ENCODE results near the gene PRKG1. TPM values are rescaled to one million over a fixed set of nuclear protein-coding genes. Genes with fewer than 3 reads are reported as not detected.

The PRKG1 gene
- total RNA-seq, 2 donors from 2014 or later: 1.3 to 2.7 TPM

DNA sequence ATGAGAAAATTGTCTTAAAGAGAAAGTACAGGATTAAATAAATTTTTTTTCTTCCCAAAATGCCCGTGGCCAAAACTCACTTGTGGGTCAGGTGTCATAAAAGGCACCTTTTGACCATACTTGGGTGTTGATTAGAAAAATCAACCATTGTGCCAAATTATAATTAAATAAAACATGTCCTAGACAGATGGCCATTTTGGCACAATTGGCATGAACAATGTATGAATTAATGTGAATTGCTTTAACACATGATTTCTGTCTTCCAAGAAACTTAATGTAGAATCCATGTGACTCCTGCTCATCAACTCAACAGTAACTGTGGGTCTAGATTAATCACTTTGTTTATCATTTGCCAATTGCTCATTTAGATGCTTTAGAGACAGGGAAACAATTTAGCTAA, 561.1 kb downstream of the PRKG1 start:
- no peaks in the 10 kb centered on the region for H3K27me3 Mint-ChIP-seq (ENCODE audit: insufficient read depth)
- no peaks in the 10 kb centered on the region for H3K9me3 Mint-ChIP-seq
- no peaks in the 10 kb centered on the region for H3K4me1 ChIP-seq (ENCODE audit: control insufficient read depth, insufficient read depth, low read length)
- no peak overlapping the region for H3K27ac Mint-ChIP-seq
- no peaks in the 10 kb centered on the region for H3K36me3 Mint-ChIP-seq (ENCODE audit: low read depth)
- TF ChIP-seq, protein P1, sequence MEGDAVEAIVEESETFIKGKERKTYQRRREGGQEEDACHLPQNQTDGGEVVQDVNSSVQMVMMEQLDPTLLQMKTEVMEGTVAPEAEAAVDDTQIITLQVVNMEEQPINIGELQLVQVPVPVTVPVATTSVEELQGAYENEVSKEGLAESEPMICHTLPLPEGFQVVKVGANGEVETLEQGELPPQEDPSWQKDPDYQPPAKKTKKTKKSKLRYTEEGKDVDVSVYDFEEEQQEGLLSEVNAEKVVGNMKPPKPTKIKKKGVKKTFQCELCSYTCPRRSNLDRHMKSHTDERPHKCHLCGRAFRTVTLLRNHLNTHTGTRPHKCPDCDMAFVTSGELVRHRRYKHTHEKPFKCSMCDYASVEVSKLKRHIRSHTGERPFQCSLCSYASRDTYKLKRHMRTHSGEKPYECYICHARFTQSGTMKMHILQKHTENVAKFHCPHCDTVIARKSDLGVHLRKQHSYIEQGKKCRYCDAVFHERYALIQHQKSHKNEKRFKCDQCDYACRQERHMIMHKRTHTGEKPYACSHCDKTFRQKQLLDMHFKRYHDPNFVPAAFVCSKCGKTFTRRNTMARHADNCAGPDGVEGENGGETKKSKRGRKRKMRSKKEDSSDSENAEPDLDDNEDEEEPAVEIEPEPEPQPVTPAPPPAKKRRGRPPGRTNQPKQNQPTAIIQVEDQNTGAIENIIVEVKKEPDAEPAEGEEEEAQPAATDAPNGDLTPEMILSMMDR (conservative IDR thresholded peaks at IDR 0.05): no peak
- H3K4me1 Mint-ChIP-seq: no peaks in the 10 kb centered on the region
- no peak overlapping the region for H3K27ac ChIP-seq (ENCODE audit: low read depth, low read length)
- no peaks in the 10 kb centered on the region for H3K27me3 ChIP-seq (ENCODE audit: control insufficient read depth, insufficient read depth, low read length, poor library complexity, severe bottlenecking)
- no peak overlapping the region for H3K4me3 ChIP-seq (ENCODE audit: low read length)
- 100% methylated on average over 1 of the region's 1 CpG; no CpG with 5 or more reads in 1 of the 2 experiments for WGBS, 2 experiments (ENCODE audit: insufficient coverage in 1 of 2, insufficient read length in 1 of 2)
- H3K9me3 ChIP-seq (ENCODE audit: control insufficient read depth, low read length): no peaks in the 10 kb centered on the region
- H3K9ac ChIP-seq (ENCODE audit: extremely low read depth, low read length, poor library complexity, severe bottlenecking): no peak overlapping the region
- no peaks in the 10 kb centered on the region for H3K36me3 ChIP-seq (ENCODE audit: control insufficient read depth, insufficient read depth, low read length)
- no peak for DNase-seq
- H3K4me3 Mint-ChIP-seq: no peak overlapping the region

DNA sequence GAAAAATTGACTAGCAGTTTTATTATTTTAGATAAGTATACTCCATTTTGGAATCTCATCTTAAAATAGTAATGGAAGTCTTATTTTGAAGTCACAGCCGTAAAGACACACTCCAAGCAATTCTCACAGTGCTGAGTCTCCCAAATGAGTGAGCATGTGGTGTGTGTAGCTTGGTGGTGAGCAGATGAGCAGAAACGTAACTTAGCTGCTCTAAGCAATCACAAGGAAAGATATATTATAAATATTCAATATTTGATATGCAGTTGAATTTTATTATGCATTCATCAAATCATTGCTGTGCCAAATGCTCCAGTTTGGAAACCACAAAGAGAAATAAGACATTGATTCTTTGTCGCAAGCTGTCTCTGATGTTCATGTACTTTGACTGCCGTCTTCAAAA, 563.9 kb downstream of the PRKG1 start:
- H3K36me3 ChIP-seq (ENCODE audit: control insufficient read depth, insufficient read depth, low read length): no peaks in the 10 kb centered on the region
- H3K27ac Mint-ChIP-seq: no peak overlapping the region
- TF ChIP-seq, protein P1 (conservative IDR thresholded peaks at IDR 0.05): no peak
- 98% methylated on average over 3 of the region's 4 CpGs; no CpG with 5 or more reads in 1 of the 2 experiments for WGBS, 2 experiments (ENCODE audit: insufficient coverage in 1 of 2, insufficient read length in 1 of 2)
- H3K27me3 ChIP-seq (ENCODE audit: control insufficient read depth, insufficient read depth, low read length, poor library complexity, severe bottlenecking): no peaks in the 10 kb centered on the region
- H3K4me1 Mint-ChIP-seq: no peaks in the 10 kb centered on the region
- H3K4me3 Mint-ChIP-seq: no peak overlapping the region
- no peak overlapping the region for H3K9ac ChIP-seq (ENCODE audit: extremely low read depth, low read length, poor library complexity, severe bottlenecking)
- H3K4me1 ChIP-seq (ENCODE audit: control insufficient read depth, insufficient read depth, low read length): no peaks in the 10 kb centered on the region
- no peaks in the 10 kb centered on the region for H3K9me3 ChIP-seq (ENCODE audit: control insufficient read depth, low read length)
- H3K27ac ChIP-seq (ENCODE audit: low read depth, low read length): no peak overlapping the region
- DNase-seq: no peak
- H3K9me3 Mint-ChIP-seq: no peaks in the 10 kb centered on the region
- H3K27me3 Mint-ChIP-seq (ENCODE audit: insufficient read depth): no peaks in the 10 kb centered on the region
- H3K36me3 Mint-ChIP-seq (ENCODE audit: low read depth): no peaks in the 10 kb centered on the region
- no peak overlapping the region for H3K4me3 ChIP-seq (ENCODE audit: low read length)

DNA sequence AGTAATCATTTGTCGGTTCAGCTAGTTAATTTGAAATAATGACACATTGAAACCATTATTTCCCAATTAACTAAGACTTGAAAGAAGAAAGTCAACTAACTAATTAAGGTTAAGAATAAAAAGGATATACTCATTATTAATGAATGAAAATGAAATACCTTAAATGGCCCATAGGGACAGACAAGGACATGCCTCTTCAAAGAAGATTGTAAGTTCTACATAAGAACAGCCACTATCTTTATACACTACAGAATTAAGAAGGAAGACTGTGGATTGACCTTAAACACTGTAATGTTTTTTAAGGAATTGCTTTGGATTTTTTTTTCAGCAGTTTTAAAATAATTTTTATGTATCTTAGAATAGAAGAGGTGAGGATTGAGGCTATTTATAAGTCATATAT, 564.5 kb downstream of the PRKG1 start:
- Histone ChIP-seq H3K4me3 (ENCODE audit: low read length) (no peak overlapping the region), H3K9ac (ENCODE audit: extremely low read depth, low read length, poor library complexity, severe bottlenecking) (no peak overlapping the region), H3K9me3 (ENCODE audit: control insufficient read depth, low read length) (no peaks in the 10 kb centered on the region), H3K27ac (ENCODE audit: low read depth, low read length) (no peak overlapping the region), H3K4me1 (ENCODE audit: control insufficient read depth, insufficient read depth, low read length) (no peaks in the 10 kb centered on the region), H3K27me3 (ENCODE audit: control insufficient read depth, insufficient read depth, low read length, poor library complexity, severe bottlenecking) (no peaks in the 10 kb centered on the region), H3K36me3 (ENCODE audit: control insufficient read depth, insufficient read depth, low read length) (no peaks in the 10 kb centered on the region)
- H3K4me1 Mint-ChIP-seq: peaks cover 3% of the 10 kb centered on the region
- H3K9me3 Mint-ChIP-seq: no peaks in the 10 kb centered on the region
- no peak for DNase-seq
- no peaks in the 10 kb centered on the region for H3K36me3 Mint-ChIP-seq (ENCODE audit: low read depth)
- H3K4me3 Mint-ChIP-seq: no peak overlapping the region
- no CpG with 5 or more reads among the region's 1 CpG for WGBS, 2 experiments (ENCODE audit: insufficient coverage in 1 of 2, insufficient read length in 1 of 2)
- no peak overlapping the region for H3K27ac Mint-ChIP-seq
- no peaks in the 10 kb centered on the region for H3K27me3 Mint-ChIP-seq (ENCODE audit: insufficient read depth)
- TF ChIP-seq, protein P1 (conservative IDR thresholded peaks at IDR 0.05): peak; percentile 43
